ENCODE measurements around the gene LGALS9C. TPM values are rescaled to one million over a fixed set of nuclear protein-coding genes. Genes with fewer than 3 reads are reported as not detected.
"Not testable (repeated sequence)": the region's sequence is repeated elsewhere in the genome, so short reads cannot be mapped to it uniquely, and the experiment has no call there.

The LGALS9C gene
- total and polyA plus RNA-seq, 2 of the 13 experiments (the other 11 are each of a cell fraction or from before 2014, with no cell fraction given) = not detected

DNA sequence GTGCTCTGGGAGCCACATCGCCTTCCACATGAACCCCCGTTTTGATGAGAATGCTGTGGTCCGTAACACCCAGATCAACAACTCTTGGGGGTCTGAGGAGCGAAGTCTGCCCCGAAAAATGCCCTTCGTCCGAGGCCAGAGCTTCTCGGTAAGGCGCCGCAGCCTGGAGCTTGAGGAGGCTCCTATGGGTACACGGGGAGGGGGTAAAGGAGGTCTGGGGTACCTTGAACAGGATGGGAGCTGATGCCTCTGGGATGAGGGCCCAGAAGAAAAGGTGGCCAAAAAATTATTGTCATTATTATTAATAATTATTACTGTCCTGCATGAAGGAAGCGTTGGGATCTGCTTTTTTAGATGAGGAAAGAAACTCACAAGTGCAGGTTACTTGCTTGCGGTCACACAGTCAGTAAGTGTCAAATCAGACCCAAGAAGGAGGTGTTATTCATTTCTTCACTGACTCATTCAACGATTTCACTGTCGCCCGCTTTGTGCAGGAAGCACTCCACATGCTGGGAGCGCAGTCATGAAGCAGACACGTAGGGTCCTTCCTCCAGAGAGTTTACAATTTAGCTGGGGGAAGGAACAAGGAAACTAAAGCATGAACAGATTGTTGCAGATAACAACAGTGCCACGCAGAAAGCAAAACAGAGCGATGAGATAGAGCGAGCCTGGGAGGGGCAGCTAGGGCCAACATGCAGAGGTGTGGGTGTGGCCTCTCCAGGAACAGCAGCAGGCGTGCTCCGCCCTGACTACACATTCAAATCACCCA lies 16.3 kb downstream of the LGALS9C start:
- intact Hi-C loops (cut with micrococcal nuclease; ENCODE audit: unreplicated experiment); H3K4me2 ChIP-seq (ENCODE audit: low read depth, low read length); ATAC-seq; H3K9ac ChIP-seq (ENCODE audit: insufficient read depth, low read depth, low read length); H3K4me1 ChIP-seq (ENCODE audit: insufficient read depth, low read length); H3K79me2 ChIP-seq (ENCODE audit: insufficient read depth, low read length); H3K4me3 ChIP-seq (replicated peaks in 1 of 3; ENCODE audit: insufficient read depth in 1 of 3, low read depth in 2 of 3, low read length in 3 of 3); H3K36me3 ChIP-seq (replicated peaks in 1 of 2; ENCODE audit: control insufficient read depth in 1 of 2, insufficient read depth in 2 of 2, low read length in 2 of 2); DNase-seq (ENCODE audit: low spot score); H4K20me1 ChIP-seq (ENCODE audit: insufficient read depth, low read length); H3K27ac ChIP-seq (ENCODE audit: extremely low read length, insufficient read depth, low read length); H3K9me3 ChIP-seq (ENCODE audit: low read length); H2AFZ ChIP-seq (ENCODE audit: low read length); in situ Hi-C loops (cut with HindIII; ENCODE audit: extremely low pct_ligation_motif_present, low pct_unique_long_range_greater_than_20kb); CTCF ChIA-PET (ENCODE audit: low intra/inter-chr PET ratio, low total read pairs); H3K27me3 ChIP-seq (ENCODE audit: control insufficient read depth in 1 of 2, insufficient read depth in 2 of 2, low read length in 2 of 2); FAIRE-seq; BruUV-seq (replicated peaks); POLR2A ChIA-PET: not testable (repeated sequence)
- WGBS (ENCODE audit: low lambda C conversion rate) = 51% methylated on average over 13 of the region's 23 CpGs

DNA sequence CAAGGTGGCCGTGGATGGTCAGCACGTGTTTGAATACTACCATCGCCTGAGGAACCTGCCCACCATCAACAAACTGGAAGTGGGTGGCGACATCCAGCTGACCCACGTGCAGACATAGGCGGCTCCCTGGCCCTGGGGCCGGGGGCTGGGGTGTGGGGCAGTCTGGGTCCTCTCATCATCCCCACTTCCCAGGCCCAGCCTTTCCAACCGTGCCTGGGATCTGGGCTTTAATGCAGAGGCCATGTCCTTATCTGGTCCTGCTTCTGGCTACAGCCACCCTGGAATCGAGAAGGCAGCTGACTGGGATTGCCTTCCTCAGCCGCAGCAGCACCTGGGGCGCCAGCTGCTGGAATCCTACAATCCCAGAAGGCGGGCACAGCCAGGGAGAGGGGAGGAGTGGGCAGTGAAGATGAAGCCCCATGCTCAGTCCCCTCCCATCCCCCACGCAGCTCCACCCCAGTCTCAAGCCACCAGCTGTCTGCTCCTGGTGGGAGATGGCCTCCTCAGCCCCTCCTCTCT lies 17.7 kb downstream of the LGALS9C start:
- in situ Hi-C loops (cut with HindIII; ENCODE audit: extremely low pct_ligation_motif_present, low pct_unique_long_range_greater_than_20kb); POLR2A ChIA-PET; H3K36me3 ChIP-seq (replicated peaks in 1 of 2; ENCODE audit: control insufficient read depth in 1 of 2, insufficient read depth in 2 of 2, low read length in 2 of 2): not testable (repeated sequence)

GRCh38 chr17:18497044-18497443 lies 20.5 kb downstream of the LGALS9C start:
- H3K79me2 ChIP-seq (ENCODE audit: insufficient read depth, low read length); FAIRE-seq; POLR2A ChIA-PET; H3K27me3 ChIP-seq (ENCODE audit: control insufficient read depth in 1 of 2, insufficient read depth in 2 of 2, low read length in 2 of 2); H3K4me3 ChIP-seq (replicated peaks in 1 of 3; ENCODE audit: insufficient read depth in 1 of 3, low read depth in 2 of 3, low read length in 3 of 3); H3K9me3 ChIP-seq (ENCODE audit: low read length); H3K9ac ChIP-seq (ENCODE audit: insufficient read depth, low read depth, low read length); H3K4me1 ChIP-seq (ENCODE audit: insufficient read depth, low read length); H3K36me3 ChIP-seq (replicated peaks in 1 of 2; ENCODE audit: control insufficient read depth in 1 of 2, insufficient read depth in 2 of 2, low read length in 2 of 2); H3K27ac ChIP-seq (ENCODE audit: extremely low read length, insufficient read depth, low read length); H2AFZ ChIP-seq (ENCODE audit: low read length); H4K20me1 ChIP-seq (ENCODE audit: insufficient read depth, low read length); intact Hi-C loops (cut with micrococcal nuclease; ENCODE audit: unreplicated experiment); in situ Hi-C loops (cut with HindIII; ENCODE audit: extremely low pct_ligation_motif_present, low pct_unique_long_range_greater_than_20kb); H3K4me2 ChIP-seq (ENCODE audit: low read depth, low read length); CTCF ChIA-PET (ENCODE audit: low intra/inter-chr PET ratio, low total read pairs); DNase-seq (ENCODE audit: low spot score); BruUV-seq (replicated peaks): not testable (repeated sequence)
- 10% methylated on average over 6 of the region's 6 CpGs for WGBS (ENCODE audit: low lambda C conversion rate)
- ATAC-seq = peak; percentile 13; the same call in 1 of the 3 replicates

More for the DNA sequence above, 17.7 kb downstream of the LGALS9C start:
- H3K9me3 ChIP-seq (ENCODE audit: low read length); H3K4me1 ChIP-seq (ENCODE audit: insufficient read depth, low read length); BruUV-seq (replicated peaks); H3K4me2 ChIP-seq (ENCODE audit: low read depth, low read length); FAIRE-seq; H2AFZ ChIP-seq (ENCODE audit: low read length); H3K4me3 ChIP-seq (replicated peaks in 1 of 3; ENCODE audit: insufficient read depth in 1 of 3, low read depth in 2 of 3, low read length in 3 of 3); DNase-seq (ENCODE audit: low spot score); H3K79me2 ChIP-seq (ENCODE audit: insufficient read depth, low read length); ATAC-seq; CTCF ChIA-PET (ENCODE audit: low intra/inter-chr PET ratio, low total read pairs); H3K9ac ChIP-seq (ENCODE audit: insufficient read depth, low read depth, low read length); H3K27ac ChIP-seq (ENCODE audit: extremely low read length, insufficient read depth, low read length); intact Hi-C loops (cut with micrococcal nuclease; ENCODE audit: unreplicated experiment); H3K27me3 ChIP-seq (ENCODE audit: control insufficient read depth in 1 of 2, insufficient read depth in 2 of 2, low read length in 2 of 2); H4K20me1 ChIP-seq (ENCODE audit: insufficient read depth, low read length): not testable (repeated sequence)
- 3% methylated on average over 4 of the region's 13 CpGs for WGBS (ENCODE audit: low lambda C conversion rate)

DNA sequence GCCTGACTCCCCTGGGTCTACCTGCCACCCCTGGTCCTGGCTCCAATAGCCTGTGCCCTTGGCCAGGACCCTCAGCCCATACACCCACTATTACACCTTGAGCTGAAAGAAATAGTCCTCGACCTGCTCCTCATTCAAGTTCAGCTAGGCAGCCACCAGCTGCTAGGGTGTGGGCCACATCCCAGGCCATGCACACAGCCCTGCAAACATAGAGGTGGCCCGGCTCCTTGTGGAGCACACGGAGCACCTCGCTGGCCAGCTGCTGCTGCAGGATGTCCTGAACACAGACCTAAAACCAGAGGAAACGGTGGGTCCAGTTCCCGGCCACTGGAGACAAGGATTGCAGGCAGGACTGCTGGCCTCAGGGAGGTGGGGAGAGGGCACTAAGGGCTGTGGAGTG lies 22.5 kb downstream of the LGALS9C start:
- H4K20me1 ChIP-seq (ENCODE audit: insufficient read depth, low read length); FAIRE-seq; H3K4me2 ChIP-seq (ENCODE audit: low read depth, low read length); H3K4me1 ChIP-seq (ENCODE audit: insufficient read depth, low read length); H3K79me2 ChIP-seq (ENCODE audit: insufficient read depth, low read length); H3K27me3 ChIP-seq (ENCODE audit: control insufficient read depth in 1 of 2, insufficient read depth in 2 of 2, low read length in 2 of 2); H2AFZ ChIP-seq (ENCODE audit: low read length); ATAC-seq; H3K9ac ChIP-seq (ENCODE audit: insufficient read depth, low read depth, low read length); CTCF ChIA-PET (ENCODE audit: low intra/inter-chr PET ratio, low total read pairs); BruUV-seq (replicated peaks); H3K27ac ChIP-seq (ENCODE audit: extremely low read length, insufficient read depth, low read length); H3K4me3 ChIP-seq (replicated peaks in 1 of 3; ENCODE audit: insufficient read depth in 1 of 3, low read depth in 2 of 3, low read length in 3 of 3); H3K9me3 ChIP-seq (ENCODE audit: low read length); DNase-seq (ENCODE audit: low spot score); in situ Hi-C loops (cut with HindIII; ENCODE audit: extremely low pct_ligation_motif_present, low pct_unique_long_range_greater_than_20kb); H3K36me3 ChIP-seq (replicated peaks in 1 of 2; ENCODE audit: control insufficient read depth in 1 of 2, insufficient read depth in 2 of 2, low read length in 2 of 2); intact Hi-C loops (cut with micrococcal nuclease; ENCODE audit: unreplicated experiment); POLR2A ChIA-PET: not testable (repeated sequence)
- 0% methylated on average over 2 of the region's 6 CpGs for WGBS (ENCODE audit: low lambda C conversion rate)
